HEK293T (cell line): Measurements from ENCODE around the gene FERMT1.

Experiments used
- CTCF ChIA-PET: fragments of 350-600 bp; formaldehyde crosslinking; extraction: SDS; loops from one replicate; lab custom pipeline; 2021; ENCODE audit warnings: antibody characterized with exemption, inconsistent platforms; lab: Yijun Ruan, JAX
- POLR2A ChIA-PET: fragments of 350-600 bp; formaldehyde crosslinking; extraction: SDS; loops from one replicate; lab custom pipeline; 2020; ENCODE audit warnings: antibody characterized with exemption, inconsistent platforms; lab: Yijun Ruan, JAX
- DNase-seq: peaks from one replicate; pipeline ENCODE4 v3.0.0; 2012; ENCODE audit warnings: mixed read lengths; ENCODE audit errors: extremely low spot score
- ARNT ChIP-seq: fragments of 450-650 bp; IDR thresholded peaks from 2 replicates; pipeline ENCODE4 v1.6.1; 2017; ENCODE audit warnings: mild to moderate bottlenecking
- BHLHE40 ChIP-seq: fragments of 450-650 bp; IDR thresholded peaks from 2 replicates; pipeline ENCODE4 v1.6.1; 2016; ENCODE audit warnings: mild to moderate bottlenecking, moderate library complexity, borderline replicate concordance
- CTBP1 ChIP-seq: fragments of 450-650 bp; IDR thresholded peaks from 2 replicates; pipeline ENCODE4 v1.6.1; 2016; ENCODE audit warnings: borderline replicate concordance
- ELF4 ChIP-seq: fragments of 450-650 bp; IDR thresholded peaks from 2 replicates; pipeline ENCODE4 v1.6.1; 2017; ENCODE audit warnings: antibody characterized with exemption
- FOXA1 ChIP-seq: fragments of 450-650 bp; IDR thresholded peaks from 2 replicates; pipeline ENCODE4 v1.6.1; 2016; ENCODE audit warnings: mild to moderate bottlenecking
- FOXK2 ChIP-seq: fragments of 450-650 bp; IDR thresholded peaks from 2 replicates; pipeline ENCODE4 v1.6.1; 2016; ENCODE audit warnings: mild to moderate bottlenecking
- FOXM1 ChIP-seq: fragments of 450-650 bp; IDR thresholded peaks from 2 replicates; pipeline ENCODE4 v1.6.1; 2017; ENCODE audit warnings: mild to moderate bottlenecking, borderline replicate concordance
- HDGF ChIP-seq: fragments of 450-650 bp; IDR thresholded peaks from 2 replicates; pipeline ENCODE4 v1.6.1; 2017; ENCODE audit warnings: antibody characterized with exemption, borderline replicate concordance
- L3MBTL2 ChIP-seq: fragments of 450-650 bp; conservative IDR thresholded peaks from 2 replicates; pipeline ENCODE4 v1.6.1; 2016; ENCODE audit warnings: mild to moderate bottlenecking
- LEF1 ChIP-seq: fragments of 450-650 bp; IDR thresholded peaks from 2 replicates; pipeline ENCODE4 v1.6.1; 2017; ENCODE audit warnings: mild to moderate bottlenecking, borderline replicate concordance
- NFRKB ChIP-seq: fragments of 450-650 bp; IDR thresholded peaks from 2 replicates; pipeline ENCODE4 v1.6.1; 2016; ENCODE audit warnings: mild to moderate bottlenecking, moderate library complexity
- PKNOX1 ChIP-seq: fragments of 450-650 bp; IDR thresholded peaks from 2 replicates; pipeline ENCODE4 v1.6.1; 2016
- SP1 ChIP-seq: fragments of 450-650 bp; IDR thresholded peaks from 2 replicates; pipeline ENCODE4 v1.6.1; 2017
- SUZ12 ChIP-seq: fragments of 450-650 bp; IDR thresholded peaks from 2 replicates; pipeline ENCODE4 v1.6.1; 2016; ENCODE audit warnings: mild to moderate bottlenecking
- TARDBP ChIP-seq: fragments of 450-650 bp; IDR thresholded peaks from 2 replicates; pipeline ENCODE4 v1.6.1; 2016
- ZNF384 ChIP-seq: fragments of 450-650 bp; IDR thresholded peaks from 2 replicates; pipeline ENCODE4 v1.6.1; 2016

Gene FERMT1

GRCh38 chr20:6122873-6123648 is at the start of gene FERMT1:
TSS of gene FERMT1 (minus strand) at chr20:6123030. CDS start at chr20:6119554, 3,476 bp downstream.
- POLR2A ChIA-PET: interaction anchor here (0.7 kb wide), 1 partner anchor 26 kb away, joined by 4 read pairs; no protein-coding TSS in a partner anchor
- TF ChIP-seq FOXM1 (no peak), L3MBTL2 (no peak), LEF1 (no peak), HDGF (no peak), BHLHE40 (no peak), ELF4 (no peak), NFRKB (no peak), SP1 (no peak), PKNOX1 (no peak), ZNF384 (no peak), ARNT (no peak), FOXA1 (no peak), SUZ12 (no peak), FOXK2 (no peak)

GRCh38 chr20:6169251-6169650 is 46.4 kb upstream of the FERMT1 start:
- no peak for DNase-seq
- no peak for TF ChIP-seq PKNOX1
- no peak for TF ChIP-seq SP1
- TF ChIP-seq BHLHE40: no peak
- TF ChIP-seq TARDBP: no peak
- TF ChIP-seq CTBP1: no peak
- no peak for TF ChIP-seq LEF1
- TF ChIP-seq ARNT: no peak
- CTCF ChIA-PET: interaction anchor here (0.6 to 0.8 kb wide), 2 partner anchors 39 to 237 kb away, joined by 3 read pairs; no protein-coding TSS in a partner anchor
- POLR2A ChIA-PET: no interaction called here

More at GRCh38 chr20:6122873-6123648, at the start of gene FERMT1:
- peak; percentile 64 for DNase-seq
- CTCF ChIA-PET: interaction anchor here (0.6 kb wide), 1 partner anchor 643 kb away, joined by 3 read pairs; no protein-coding TSS in a partner anchor

GRCh38 chr20:6168204-6168603 is 45.4 kb upstream of the FERMT1 start:
- TF ChIP-seq LEF1 (no peak), L3MBTL2 (no peak), SUZ12 (no peak), TARDBP (no peak), ARNT (no peak), PKNOX1 (no peak), CTBP1 (no peak), ZNF384 (no peak), SP1 (no peak), NFRKB (no peak)
- POLR2A ChIA-PET: no interaction called here
- no peak for DNase-seq
- CTCF ChIA-PET: no interaction called here

GRCh38 chr20:6165346-6165745 is 42.5 kb upstream of the FERMT1 start:
- ChIA-PET POLR2A (no interaction called here), CTCF (no interaction called here)
- DNase-seq: no peak
- TF ChIP-seq HDGF (no peak), BHLHE40 (no peak), CTBP1 (no peak), ZNF384 (no peak)

- no peak for DNase-seq
- POLR2A ChIA-PET: no interaction called here
- CTCF ChIA-PET: no interaction called here
- TF ChIP-seq ELF4 (no peak), FOXA1 (no peak)
These were observed 41.9 kb upstream of the FERMT1 start for GRCh38 chr20:6164421-6165341.

GRCh38 chr20:6160736-6161135 is 37.9 kb upstream of the FERMT1 start:
- TF ChIP-seq SUZ12 (no peak), TARDBP (no peak), LEF1 (no peak), HDGF (no peak), FOXK2 (no peak), CTBP1 (no peak), SP1 (no peak), ZNF384 (no peak), L3MBTL2 (no peak), NFRKB (no peak), ELF4 (no peak), ARNT (no peak), BHLHE40 (no peak), PKNOX1 (no peak), FOXA1 (no peak), FOXM1 (no peak)
- POLR2A ChIA-PET: no interaction called here
- no peak for DNase-seq
- CTCF ChIA-PET: no interaction called here
